GM19395 (cell line): ENCODE measurements around the gene LRRC4C.

Experiments
- ATAC-seq: cut with Tn5 transposase; IDR thresholded peaks from one replicate; pipeline ENCODE4 v1.9.1; 2021; ENCODE audit warnings: mild to moderate bottlenecking, moderate library complexity; ENCODE audit not compliant: unreplicated experiment

The LRRC4C gene

GRCh38 chr11:41267451-41267850 lies 192.0 kb downstream of the LRRC4C start:
- no peak for ATAC-seq

GRCh38 chr11:41256041-41256440 lies 203.4 kb downstream of the LRRC4C start:
- ATAC-seq = no peak

GRCh38 chr11:41254966-41255365 lies 204.5 kb downstream of the LRRC4C start:
- ATAC-seq = no peak

- ATAC-seq = no peak
Measured at GRCh38 chr11:41250408-41250935, 209.0 kb downstream of the LRRC4C start.

- ATAC-seq = no peak
Measured at GRCh38 chr11:41247621-41248020, 211.8 kb downstream of the LRRC4C start.

- ATAC-seq = no peak
Measured at GRCh38 chr11:41246399-41246745, 213.1 kb downstream of the LRRC4C start.

- ATAC-seq = no peak
Measured at GRCh38 chr11:41245704-41246398, 213.6 kb downstream of the LRRC4C start.

- no peak for ATAC-seq
Measured at GRCh38 chr11:41245184-41245583, 214.3 kb downstream of the LRRC4C start.

- no peak for ATAC-seq
Measured at GRCh38 chr11:41237382-41237781, 222.1 kb downstream of the LRRC4C start.

GRCh38 chr11:41235668-41236067 lies 223.8 kb downstream of the LRRC4C start:
- no peak for ATAC-seq

- ATAC-seq = no peak
Measured at GRCh38 chr11:41225856-41226633, 233.4 kb downstream of the LRRC4C start.

GRCh38 chr11:41222236-41222635 lies 237.2 kb downstream of the LRRC4C start:
- ATAC-seq = no peak

- ATAC-seq = no peak
Measured at GRCh38 chr11:41206388-41206787, 253.1 kb downstream of the LRRC4C start.

- ATAC-seq = peak; percentile 57
Measured at GRCh38 chr11:41201156-41201555, 258.3 kb downstream of the LRRC4C start.

GRCh38 chr11:41190437-41191082 lies 268.9 kb downstream of the LRRC4C start:
- ATAC-seq = no peak

- no peak for ATAC-seq
Measured at GRCh38 chr11:41189701-41190436, 269.6 kb downstream of the LRRC4C start.

GRCh38 chr11:41177791-41178190 lies 281.7 kb downstream of the LRRC4C start:
- no peak for ATAC-seq

GRCh38 chr11:41175304-41175972 lies 284.0 kb downstream of the LRRC4C start:
- no peak for ATAC-seq

GRCh38 chr11:41146326-41146725 lies 313.1 kb downstream of the LRRC4C start:
- no peak for ATAC-seq

GRCh38 chr11:41145420-41145819 lies 314.0 kb downstream of the LRRC4C start:
- ATAC-seq = no peak
